Cardiac fibroblast (primary cell): ENCODE data around the gene LARGE1.

Experiments used
- DNase-seq, 2 donors: peaks; one replicate each; pipeline versions ENCODE4 v3.0.0 to v3.0.0-alpha.2; 2010; ENCODE audit warnings: low read depth in 2 of 2
- H3K4me3 ChIP-seq, 2 donors: replicated peaks in 1 of 2; 1 replicate in 1 of 2; 2 replicates in 1 of 2; pipeline ENCODE4 v1.5.1; 2011; ENCODE audit warnings: low read depth in 2 of 2, low read length in 2 of 2, mild to moderate bottlenecking in 2 of 2, moderate library complexity in 1 of 2
- CTCF ChIP-seq: IDR thresholded peaks from one replicate; pipeline ENCODE4 v1.5.1; 2011; ENCODE audit warnings: low read depth, mild to moderate bottlenecking, low read length, inconsistent platforms

LARGE1 gene

GRCh38 chr22:33582822-33583400 is 337.4 kb downstream of the LARGE1 start:
- no peak overlapping the region for H3K4me3 ChIP-seq
- DNase-seq: no peak
- TF ChIP-seq CTCF: no peak

- TF ChIP-seq CTCF: no peak
- H3K4me3 ChIP-seq: no peak overlapping the region
- DNase-seq: no peak
These were observed 340.0 kb downstream of the LARGE1 start for GRCh38 chr22:33580310-33580709.

- peak; percentile 50 to 67 for DNase-seq
- peak; percentile 96 for TF ChIP-seq CTCF
- H3K4me3 ChIP-seq: no peak overlapping the region
These were observed 340.7 kb downstream of the LARGE1 start for GRCh38 chr22:33579448-33580093.

- no peak for TF ChIP-seq CTCF
- no peak overlapping the region for H3K4me3 ChIP-seq
These were observed 341.5 kb downstream of the LARGE1 start for GRCh38 chr22:33578752-33579151.

DNA sequence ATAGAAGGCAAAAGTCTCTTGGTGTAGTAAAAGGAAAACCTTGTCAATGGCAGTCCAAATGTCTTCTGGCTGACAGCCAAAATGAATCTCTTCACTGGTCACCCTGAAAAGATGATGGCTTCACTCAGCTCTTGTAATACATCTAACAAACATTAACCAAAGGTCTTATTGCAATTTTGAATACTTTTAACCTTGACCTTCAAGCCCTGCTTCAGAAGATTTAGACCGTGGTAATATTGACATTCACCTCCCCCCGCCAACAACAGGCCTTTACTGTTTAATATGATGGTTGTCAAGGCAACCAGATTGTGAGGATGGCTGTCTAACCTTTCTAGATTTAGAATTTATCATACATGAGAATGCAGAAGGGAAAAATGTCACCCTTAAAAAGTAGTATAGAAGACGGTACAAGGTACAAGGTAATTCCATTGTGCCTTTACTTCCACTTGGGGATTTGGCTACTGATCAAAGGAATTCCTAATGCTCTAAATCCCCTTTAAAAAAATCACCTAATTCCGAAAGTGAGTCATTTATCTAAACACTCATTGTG is 342.3 kb downstream of the LARGE1 start:
- TF ChIP-seq CTCF: no peak
- no peak overlapping the region for H3K4me3 ChIP-seq
- no peak for DNase-seq

More at GRCh38 chr22:33578752-33579151, 341.5 kb downstream of the LARGE1 start:
- no peak for DNase-seq

GRCh38 chr22:33576205-33576604 is 344.1 kb downstream of the LARGE1 start:
- H3K4me3 ChIP-seq: no peak overlapping the region
- TF ChIP-seq CTCF: no peak
- no peak for DNase-seq
